T-helper 17 cell (primary cell): ENCODE data around the gene FNBP1. TPM values are rescaled to one million over a fixed set of nuclear protein-coding genes. Genes with fewer than 3 reads are reported as not detected.

Experiments
- ATAC-seq: fragments of 150-1000 bp; cut with Tn5 transposase; 2 replicates; pipeline ENCODE4 v1.10.0; 2021; ENCODE audit warnings: mild to moderate bottlenecking, moderate library complexity
- DNase-seq, 3 donors: peaks; one replicate each; pipeline versions ENCODE4 v3.0.0 to v3.0.0-alpha.2; 2020 to 2021
- H3K9me3 ChIP-seq: one replicate; pipeline ENCODE4 v1.7.0; 2013; ENCODE audit warnings: low read length, mild to moderate bottlenecking; ENCODE audit not compliant: control insufficient read depth, poor library complexity, severe bottlenecking
- H3K27ac Mint-ChIP-seq: one replicate; pipeline ENCODE4 v1.8.0; 2022; ENCODE audit warnings: mild to moderate bottlenecking, moderate library complexity, mixed read lengths
- H3K27me3 Mint-ChIP-seq: one replicate; pipeline ENCODE4 v1.8.0; 2022; ENCODE audit warnings: mixed read lengths
- H3K36me3 Mint-ChIP-seq: one replicate; pipeline ENCODE4 v1.8.0; 2022; ENCODE audit warnings: low read depth, mixed read lengths
- H3K4me1 Mint-ChIP-seq: one replicate; pipeline ENCODE4 v1.8.0; 2022; ENCODE audit warnings: mild to moderate bottlenecking, mixed read lengths
- H3K4me3 Mint-ChIP-seq: one replicate; pipeline ENCODE4 v1.8.0; 2022; ENCODE audit warnings: mild to moderate bottlenecking, moderate library complexity, mixed read lengths
- total RNA-seq, 4 donors: library from RNA in 2 of 4; stranded (reverse) in 2 of 4; gene quantifications; one replicate each; pipeline ENCODE4 v1.2.3 and lab custom pipeline; 2022 to 2026

The FNBP1 gene
- total RNA-seq, 2 donors from 2014 or later = 219 to 221 TPM

- peak; percentile 38 for ATAC-seq
- DNase-seq = peak in 2 of 3 donors; percentile 60 to 69
- Mint-ChIP-seq H3K36me3 (peaks cover 9% of the 10 kb centered on the region), H3K27me3 (no peaks in the 10 kb centered on the region), H3K4me3 (peak overlapping the region; percentile 96), H3K27ac (peak overlapping the region; percentile 100), H3K4me1 (peaks cover 75% of the 10 kb centered on the region)
- no peaks in the 10 kb centered on the region for H3K9me3 ChIP-seq
Observed at GRCh38 chr9:129887334-129888292, 155.4 kb downstream of the FNBP1 start.

- ATAC-seq (peak; percentile 36), DNase-seq (peak; percentile 51 to 69 (median 68))
- Mint-ChIP-seq H3K27ac (peak overlapping the region; percentile 100), H3K4me3 (peak overlapping the region; percentile 96), H3K36me3 (peaks cover 6% of the 10 kb centered on the region), H3K27me3 (no peaks in the 10 kb centered on the region), H3K4me1 (peaks cover 68% of the 10 kb centered on the region)
- H3K9me3 ChIP-seq = no peaks in the 10 kb centered on the region
Observed at GRCh38 chr9:129886226-129887174, 156.5 kb downstream of the FNBP1 start.

- no peaks in the 10 kb centered on the region for H3K9me3 ChIP-seq
- Mint-ChIP-seq H3K4me3 (peak overlapping the region; percentile 96), H3K36me3 (peaks cover 6% of the 10 kb centered on the region), H3K4me1 (peaks cover 61% of the 10 kb centered on the region), H3K27me3 (no peaks in the 10 kb centered on the region), H3K27ac (peak overlapping the region; percentile 100)
- DNase-seq = peak; percentile 77 to 88 (median 79)
- peak; percentile 29 for ATAC-seq
Observed at GRCh38 chr9:129885670-129886106, 157.3 kb downstream of the FNBP1 start.

GRCh38 chr9:129885018-129885669, 157.8 kb downstream of the FNBP1 start:
- H3K4me1 Mint-ChIP-seq = peaks cover 57% of the 10 kb centered on the region
- ATAC-seq = no peak

GRCh38 chr9:129884220-129885017, 158.6 kb downstream of the FNBP1 start:
- DNase-seq (peak; percentile 92 to 93 (median 93)), ATAC-seq (peak; percentile 54)
- Mint-ChIP-seq H3K27me3 (no peaks in the 10 kb centered on the region), H3K27ac (peak overlapping the region; percentile 100), H3K4me3 (peak overlapping the region; percentile 96), H3K36me3 (peaks cover 2% of the 10 kb centered on the region), H3K4me1 (peaks cover 51% of the 10 kb centered on the region)
- H3K9me3 ChIP-seq = no peaks in the 10 kb centered on the region

More at GRCh38 chr9:129885018-129885669, 157.8 kb downstream of the FNBP1 start:
- Mint-ChIP-seq H3K27me3 (no peaks in the 10 kb centered on the region), H3K4me3 (peak overlapping the region; percentile 96), H3K36me3 (peaks cover 6% of the 10 kb centered on the region), H3K27ac (peak overlapping the region; percentile 100)
- H3K9me3 ChIP-seq = no peaks in the 10 kb centered on the region
- no peak for DNase-seq

- no peak overlapping the region for H3K4me3 Mint-ChIP-seq
- H3K4me1 Mint-ChIP-seq = peaks cover 26% of the 10 kb centered on the region
- ATAC-seq (no peak), DNase-seq (no peak)
- H3K27me3 Mint-ChIP-seq = no peaks in the 10 kb centered on the region
- H3K27ac Mint-ChIP-seq = peak overlapping the region; percentile 72
- H3K36me3 Mint-ChIP-seq = peaks cover 2% of the 10 kb centered on the region
- H3K9me3 ChIP-seq = no peaks in the 10 kb centered on the region
Observed at GRCh38 chr9:129881547-129882324, 161.3 kb downstream of the FNBP1 start.

- Mint-ChIP-seq H3K36me3 (peaks cover 2% of the 10 kb centered on the region), H3K4me3 (no peak overlapping the region), H3K27ac (no peak overlapping the region), H3K27me3 (no peaks in the 10 kb centered on the region), H3K4me1 (peaks cover 23% of the 10 kb centered on the region)
- no peak for DNase-seq
- H3K9me3 ChIP-seq = no peaks in the 10 kb centered on the region
- no peak for ATAC-seq
Observed at GRCh38 chr9:129880654-129881546, 162.1 kb downstream of the FNBP1 start.

GRCh38 chr9:129879991-129880653, 162.9 kb downstream of the FNBP1 start:
- H3K9me3 ChIP-seq = no peaks in the 10 kb centered on the region
- DNase-seq (no peak), ATAC-seq (no peak)
- Mint-ChIP-seq H3K27ac (peak overlapping the region; percentile 37), H3K4me3 (no peak overlapping the region), H3K36me3 (peaks cover 2% of the 10 kb centered on the region), H3K4me1 (peaks cover 17% of the 10 kb centered on the region), H3K27me3 (no peaks in the 10 kb centered on the region)

- ATAC-seq (no peak), DNase-seq (no peak)
- no peak overlapping the region for H3K4me3 Mint-ChIP-seq
- H3K27ac Mint-ChIP-seq = no peak overlapping the region
- no peaks in the 10 kb centered on the region for H3K27me3 Mint-ChIP-seq
- H3K36me3 Mint-ChIP-seq = peaks cover 2% of the 10 kb centered on the region
- H3K9me3 ChIP-seq = no peaks in the 10 kb centered on the region
- peaks cover 13% of the 10 kb centered on the region for H3K4me1 Mint-ChIP-seq
Observed at GRCh38 chr9:129879103-129879699, 163.8 kb downstream of the FNBP1 start.

GRCh38 chr9:129878291-129878690, 164.7 kb downstream of the FNBP1 start:
- no peaks in the 10 kb centered on the region for H3K27me3 Mint-ChIP-seq
- no peaks in the 10 kb centered on the region for H3K9me3 ChIP-seq
- no peak overlapping the region for H3K27ac Mint-ChIP-seq
- ATAC-seq = no peak
- no peak overlapping the region for H3K4me3 Mint-ChIP-seq
- peaks cover 5% of the 10 kb centered on the region for H3K36me3 Mint-ChIP-seq
- H3K4me1 Mint-ChIP-seq = peaks cover 10% of the 10 kb centered on the region
- no peak for DNase-seq
